ENCODE measurements around the gene CRX.
"Not testable (repeated sequence)": the region's sequence is repeated elsewhere in the genome, so short reads cannot be mapped to it uniquely, and the experiment has no call there.

Gene CRX

DNA sequence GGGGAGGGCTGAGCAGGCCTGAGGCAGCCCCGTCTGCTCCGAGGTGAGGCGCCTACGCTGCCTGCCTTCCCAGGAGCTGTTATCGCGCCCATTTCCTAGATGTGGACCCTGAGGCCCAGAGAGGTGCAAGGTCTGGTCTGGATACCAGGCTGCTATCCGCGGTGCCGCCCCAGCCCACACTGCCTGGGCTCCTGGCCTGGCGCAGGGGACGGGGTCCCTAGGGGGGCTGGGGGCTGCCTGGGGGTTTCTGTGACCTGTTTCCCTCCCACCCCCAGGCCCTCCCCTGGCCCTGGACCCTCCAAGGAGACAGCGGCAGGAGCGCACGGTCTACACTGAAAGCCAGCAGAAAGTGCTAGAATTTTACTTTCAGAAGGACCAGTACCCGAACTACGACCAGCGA is 38.1 kb downstream of the CRX start:
- not testable (repeated sequence) for DNase-seq (ENCODE audit: low read depth in 2 of 2)

DNA sequence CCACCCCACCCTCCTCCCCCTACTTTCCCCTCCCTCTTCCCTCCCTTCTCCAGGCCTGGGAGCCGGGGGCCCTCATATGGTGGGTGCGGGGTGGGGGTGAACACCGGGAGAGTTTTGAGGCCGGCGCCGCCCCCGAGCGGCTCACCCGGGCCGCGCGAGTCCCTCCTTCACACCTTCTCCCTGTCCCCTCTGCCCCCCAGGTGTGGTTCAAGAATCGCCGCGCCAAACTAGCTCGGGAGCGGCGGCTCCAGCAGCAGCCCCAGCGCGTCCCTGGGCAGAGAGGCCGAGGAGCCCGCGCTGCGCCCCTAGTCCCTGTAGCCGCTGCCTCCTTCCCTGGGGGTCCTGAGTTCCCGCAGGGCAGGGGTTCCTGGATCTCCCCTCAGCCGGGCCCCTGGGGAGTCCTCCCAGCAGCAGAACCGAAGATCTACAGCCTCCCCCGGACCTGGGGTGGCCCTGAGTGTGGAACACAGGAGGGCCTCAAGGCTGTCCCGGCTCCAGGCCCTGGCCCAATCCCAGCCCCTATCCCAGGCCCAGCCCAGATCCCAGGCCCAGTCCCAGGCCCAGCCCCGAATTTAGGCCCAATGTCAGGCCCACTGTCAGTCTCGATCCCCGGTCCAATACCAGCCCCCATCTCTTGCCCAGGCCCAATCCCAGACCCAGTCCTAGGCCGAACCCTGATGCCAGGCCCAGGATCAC is 39.0 kb downstream of the CRX start:
- DNase-seq (ENCODE audit: low read depth in 2 of 2) = no peak

DNA sequence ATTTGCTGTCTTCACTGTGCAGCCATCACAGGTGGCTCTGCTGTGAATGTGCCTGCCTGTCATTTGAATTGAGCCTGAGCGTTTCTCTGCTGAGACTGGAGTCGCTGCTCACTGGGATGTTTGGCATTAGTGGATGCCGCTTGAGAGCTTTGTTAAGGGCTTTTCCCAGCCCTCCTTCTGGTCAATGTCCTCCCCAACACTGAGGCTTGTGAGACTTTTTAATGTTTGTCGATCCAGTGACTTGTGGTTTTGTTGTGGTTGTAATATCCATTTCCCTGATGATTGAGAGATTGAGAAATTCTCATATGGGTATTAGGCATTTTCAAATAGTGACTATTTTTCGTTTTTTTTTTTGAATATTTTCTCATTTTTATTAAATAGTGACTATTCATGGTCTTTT is 39.9 kb downstream of the CRX start:
- DNase-seq (ENCODE audit: low read depth in 2 of 2) = no peak

DNA sequence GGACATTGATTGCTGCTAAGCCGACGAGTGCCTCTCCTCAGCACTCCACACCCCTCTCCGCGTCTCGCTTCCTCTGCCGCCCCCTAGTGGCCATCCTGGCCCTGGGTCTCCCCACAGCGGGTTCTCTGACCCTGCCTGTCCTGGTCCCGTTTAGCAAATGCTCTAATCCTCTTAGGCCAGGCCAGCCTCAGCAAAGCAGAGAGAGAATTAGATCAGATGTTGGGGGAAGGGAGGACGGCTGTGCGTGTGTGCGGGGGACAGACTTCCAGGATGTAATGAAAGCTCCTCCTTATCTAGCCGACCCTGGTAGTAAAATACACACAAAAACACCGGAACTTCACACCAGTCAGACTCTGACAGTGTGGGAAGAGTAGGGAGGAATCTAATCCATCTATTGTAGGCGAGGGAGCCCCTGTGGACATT is 41.8 kb downstream of the CRX start:
- DNase-seq (ENCODE audit: low read depth in 2 of 2) = peak; percentile 55 to 66

DNA sequence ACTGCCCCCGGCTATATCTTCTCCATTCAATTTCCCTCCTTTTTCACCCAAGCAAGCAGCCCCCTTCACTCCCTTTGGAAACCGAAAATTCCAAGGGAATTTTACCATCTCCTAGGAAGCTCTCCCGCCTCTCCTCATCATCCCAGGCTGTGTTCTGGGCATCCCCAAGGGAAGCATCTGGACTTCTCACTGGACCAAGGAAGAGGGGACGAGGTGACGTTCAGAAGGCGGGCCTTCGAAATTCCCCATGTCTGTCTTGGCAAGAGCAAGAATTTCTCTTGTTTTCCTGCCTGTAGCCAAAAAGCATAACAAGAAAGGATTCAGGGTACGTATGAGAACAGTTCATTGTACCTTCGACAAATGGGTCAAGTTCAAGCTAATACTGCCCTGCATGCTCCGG is 43.4 kb downstream of the CRX start:
- no peak for DNase-seq (ENCODE audit: low read depth in 2 of 2)

DNA sequence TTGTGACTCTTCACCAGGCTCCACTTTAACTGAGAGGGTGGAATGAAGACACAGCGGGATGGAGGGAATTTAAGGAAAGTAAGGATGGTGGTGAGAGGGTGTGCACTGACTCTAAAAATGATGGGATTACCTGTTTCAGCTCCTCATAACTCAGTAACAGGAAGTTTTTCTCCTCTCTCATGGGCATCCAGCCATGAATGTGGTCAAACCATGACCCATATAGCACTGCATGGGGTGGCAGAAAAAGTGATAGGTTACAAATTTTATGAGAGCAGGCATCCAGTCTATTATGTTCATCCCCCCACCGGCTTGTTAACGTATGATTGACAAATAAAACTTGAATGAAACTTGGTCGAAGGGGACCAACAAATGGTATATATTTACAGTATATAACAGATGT is 57.2 kb downstream of the CRX start:
- DNase-seq (ENCODE audit: low read depth in 2 of 2) = no peak

DNA sequence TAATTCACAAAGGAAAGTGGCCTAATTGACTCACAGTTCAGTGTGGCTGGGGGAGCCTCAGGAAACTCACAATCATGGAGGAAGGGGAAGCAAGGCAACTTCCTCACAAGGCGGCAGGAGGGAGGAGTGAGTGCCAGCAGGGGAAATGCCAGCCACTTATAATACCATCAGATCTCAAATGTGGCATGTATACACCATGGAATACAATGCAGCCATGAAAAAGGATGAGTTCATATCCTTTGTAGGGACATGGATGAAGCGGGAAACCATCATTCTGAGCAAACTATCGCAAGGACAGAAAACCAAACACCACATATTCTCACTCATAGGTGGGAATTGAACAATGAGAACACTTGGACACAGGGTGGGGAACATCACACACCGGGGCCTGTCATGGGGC is 57.6 kb downstream of the CRX start:
- not testable (repeated sequence) for DNase-seq (ENCODE audit: low read depth in 2 of 2)

DNA sequence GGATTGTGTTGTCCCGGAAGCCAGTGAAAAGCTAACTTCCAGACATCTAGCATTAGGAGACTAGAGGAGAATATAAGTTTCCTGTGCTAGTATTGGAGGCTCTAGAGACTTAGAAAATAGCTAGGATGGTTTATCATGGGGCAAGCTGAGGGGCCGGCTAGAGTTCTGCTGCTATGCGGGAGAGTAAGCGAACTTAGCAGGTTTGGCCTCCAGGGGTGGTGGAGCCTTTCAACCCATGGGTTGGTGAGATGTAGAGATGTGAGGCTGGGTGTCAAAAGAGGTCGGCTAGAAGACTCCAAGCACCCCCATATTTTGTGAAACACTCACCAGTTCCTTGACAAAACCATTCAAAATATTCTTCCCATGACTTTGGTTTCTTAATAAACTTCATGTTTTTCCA is 60.0 kb downstream of the CRX start:
- DNase-seq (ENCODE audit: low read depth in 2 of 2) = no peak

DNA sequence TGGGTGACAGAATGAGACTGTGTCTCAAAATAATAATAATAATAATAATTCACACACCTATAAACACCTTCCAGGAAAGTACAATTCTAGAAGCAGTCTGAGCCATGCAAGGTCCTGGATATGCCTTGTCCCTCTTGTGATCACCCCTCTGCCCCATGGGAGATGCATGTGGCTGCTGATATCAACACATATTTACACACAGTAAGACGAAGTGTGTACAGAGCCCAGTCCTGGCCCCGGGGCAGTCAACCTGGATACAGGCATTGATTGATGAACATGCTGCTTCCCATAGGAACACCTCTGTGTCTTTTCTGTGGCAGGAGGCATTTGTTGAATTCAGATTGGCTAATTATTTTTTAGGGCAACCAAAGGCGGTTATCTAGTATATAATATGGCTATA is 61.2 kb downstream of the CRX start:
- no peak for DNase-seq (ENCODE audit: low read depth in 2 of 2)

DNA sequence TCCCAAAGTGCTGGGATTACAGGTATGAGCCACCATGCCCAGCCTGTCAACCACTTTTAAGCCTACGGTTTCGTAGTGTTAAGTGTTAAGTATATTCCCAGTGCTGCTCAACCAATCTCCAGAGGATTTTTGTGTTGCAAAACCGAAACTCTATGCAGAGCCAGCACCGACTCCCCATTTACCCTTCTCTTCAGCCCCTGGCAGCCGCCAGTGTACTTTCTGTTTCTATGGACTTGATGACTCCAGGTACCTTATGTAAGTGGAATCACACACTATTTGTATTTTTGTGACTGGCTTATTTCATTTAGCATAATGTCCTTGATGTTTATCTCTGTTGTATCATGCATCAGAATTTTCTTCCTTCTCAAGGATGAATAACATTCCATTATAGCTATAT is 63.3 kb downstream of the CRX start:
- no peak for DNase-seq (ENCODE audit: low read depth in 2 of 2)

DNA sequence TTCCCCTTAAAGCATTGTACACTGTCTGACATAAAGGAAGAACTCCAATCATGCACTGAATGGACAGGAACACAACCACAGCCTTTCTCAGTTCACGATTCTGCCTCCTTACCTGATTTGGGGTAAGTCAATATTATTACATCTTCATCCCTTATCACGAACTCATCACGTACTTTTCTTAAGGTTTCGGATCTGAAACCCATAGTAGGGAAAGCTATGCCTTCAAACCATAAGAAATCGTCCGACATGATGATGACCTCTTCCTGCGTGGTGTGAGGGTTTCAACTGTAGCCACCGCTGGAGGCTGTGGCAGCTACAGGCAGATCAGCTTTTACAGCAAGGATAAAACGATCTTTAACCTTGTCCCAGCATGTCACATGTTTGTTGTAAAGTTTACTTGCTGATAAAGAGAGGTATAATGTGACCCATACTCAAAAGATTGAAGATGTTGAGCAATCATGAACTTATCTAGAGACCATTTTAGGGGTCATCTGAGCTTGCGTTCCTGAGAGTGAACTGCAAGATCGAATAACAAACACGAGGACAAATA is 64.3 kb downstream of the CRX start, which contains the start of gene SULT2A1:
Gene SULT2A1, minus strand, starts transcription at position 306 of the 550 bp plus-strand sequence. Its CDS starts 58 bp downstream, at position 248.
- no peak for DNase-seq (ENCODE audit: low read depth in 2 of 2)

DNA sequence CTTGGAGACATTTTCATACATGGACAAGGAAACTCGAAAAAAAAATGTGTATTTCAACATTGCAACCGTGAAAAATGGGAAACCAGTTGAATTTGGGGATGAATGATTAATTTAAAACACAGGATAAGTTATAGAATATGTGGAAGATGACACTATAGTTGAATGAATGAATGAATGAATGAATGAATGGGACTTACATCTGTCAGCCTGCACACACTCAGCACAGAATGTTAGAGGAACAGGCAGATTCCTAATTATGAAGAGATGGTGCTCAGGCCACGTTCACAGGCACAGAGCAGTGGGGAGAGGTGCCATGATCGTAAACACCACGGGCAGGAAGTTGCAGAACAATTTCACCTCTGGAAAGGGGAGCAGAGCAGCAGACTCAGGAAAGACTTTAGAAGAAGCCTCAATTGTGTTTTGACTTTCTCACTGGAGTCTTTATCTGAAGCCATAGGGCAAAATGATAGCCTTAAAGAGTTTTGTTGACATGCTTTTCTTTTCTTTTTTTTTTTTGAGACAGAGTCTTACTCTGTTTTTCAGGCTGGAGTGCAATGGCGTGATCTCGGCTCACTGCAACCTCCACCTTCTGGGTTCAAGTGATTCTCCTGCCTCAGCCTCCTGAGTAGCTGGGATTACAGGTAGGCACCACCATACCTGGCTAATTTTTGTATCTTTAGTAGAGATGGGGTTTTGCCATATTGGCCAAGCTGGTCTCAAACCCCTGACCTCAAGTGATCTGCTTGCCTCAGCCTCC is 69.3 kb downstream of the CRX start:
- DNase-seq (ENCODE audit: low read depth in 2 of 2) = no peak

DNA sequence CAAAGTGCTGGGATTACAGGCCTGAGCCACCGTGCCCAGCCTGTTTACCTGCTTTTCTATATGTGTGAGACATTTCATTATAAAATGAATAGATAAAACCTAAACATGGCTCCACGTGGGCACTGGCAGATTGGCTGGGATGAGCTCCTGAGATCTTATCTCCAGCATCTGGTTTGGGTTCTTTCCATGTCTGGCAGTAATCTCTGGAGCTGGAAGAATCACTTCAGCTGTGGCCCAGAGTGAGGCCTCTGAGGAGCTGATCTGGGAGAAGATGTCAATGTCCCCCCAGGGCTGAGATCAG is 69.8 kb downstream of the CRX start:
- DNase-seq (ENCODE audit: low read depth in 2 of 2) = no peak

DNA sequence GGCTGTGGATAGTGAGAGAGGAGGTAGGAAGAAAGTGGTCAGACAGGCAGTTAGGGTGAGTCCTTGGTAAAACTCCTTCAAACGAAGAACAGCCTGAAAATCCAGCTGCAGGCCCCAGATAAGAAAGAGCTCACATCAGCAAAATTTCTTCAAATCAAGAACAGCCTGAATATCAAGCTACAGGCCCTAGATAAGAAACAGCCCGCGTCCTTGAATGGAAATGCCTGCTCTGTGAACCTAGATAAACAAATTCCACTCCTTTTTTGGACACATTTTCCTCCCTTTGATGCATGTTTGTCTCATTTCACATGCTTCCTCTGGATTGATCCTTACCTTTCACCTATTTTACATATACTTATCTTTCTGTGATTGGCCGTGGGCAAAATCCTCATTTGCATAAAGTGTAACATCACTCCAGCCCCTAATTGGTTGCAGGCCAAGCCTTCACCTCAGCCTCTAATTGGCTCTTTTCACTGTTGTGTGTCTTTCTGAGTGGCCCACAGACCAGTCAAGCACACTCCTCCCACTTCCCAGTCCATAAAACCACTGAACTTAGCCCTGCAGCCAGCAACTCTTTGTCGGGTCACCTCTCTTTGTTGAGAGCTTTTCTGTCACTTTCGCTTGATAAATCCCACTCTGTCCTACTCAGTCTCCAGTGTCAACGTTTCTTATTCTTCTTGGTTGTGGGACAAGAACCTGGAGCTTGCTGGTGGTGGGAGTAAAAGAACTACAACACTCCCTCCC is 70.4 kb downstream of the CRX start:
- DNase-seq (ENCODE audit: low read depth in 2 of 2) = no peak
